SK-N-MC (cell line): ENCODE results near the gene SEC14L1.

Experiments used
- EZH2 ChIP-seq: fragments of 200-600 bp; sonication (generic); IDR thresholded peaks from one replicate; pipeline ENCODE4 v1.6.1; 2017; ENCODE audit warnings: antibody characterized with exemption
- FOXP2 ChIP-seq: optimal IDR thresholded peaks from 2 replicates; pipeline ENCODE3; 2011; ENCODE audit warnings: mild to moderate bottlenecking, moderate library complexity; ENCODE audit not compliant: insufficient read depth; ENCODE audit errors: extremely low read length, control extremely low read depth

GRCh38 chr17:77133087-77133638 lies 7.6 kb upstream of the SEC14L1 start:
- TF ChIP-seq EZH2 = no peak
- no peak for TF ChIP-seq FOXP2
